Muscle of back (tissue), 13 donors: ENCODE results near the gene PAM16. TPM values are rescaled to one million over a fixed set of nuclear protein-coding genes. Genes with fewer than 3 reads are reported as not detected.
"Not testable (repeated sequence)": the region's sequence is repeated elsewhere in the genome, so short reads cannot be mapped to it uniquely, and the experiment has no call there.

Experiments
- DNase-seq, 3 donors: peaks; one replicate each; pipeline versions ENCODE4 v3.0.0 to v3.0.0-alpha.2; 2013
- long read RNA-seq, 9 donors: transcript quantifications; one replicate each; lab custom pipeline, GENCODE V29; 2026
- polyA plus RNA-seq, 10 donors: library from polyadenylated mRNA; unstranded; fragments of 120-200 nt; gene quantifications; one replicate each; pipeline ENCODE4 v1.2.1, GENCODE V29; 2013; ENCODE audit not compliant: insufficient read length in 10 of 10

PAM16 gene
- polyA plus RNA-seq = 10 to 100 TPM; 20.4 to 31.1 (median 22.2) TPM
- long read RNA-seq, donor 1, transcript PAM16-201 (5 exons, 587 nt) = major isoform, 17 of 23 reads
- long read RNA-seq, donor 1, partial matches to known transcripts = 0 of 23 reads
- long read RNA-seq, donor 1, other reads (novel, unspliced or antisense) = 0 of 23 reads
- long read RNA-seq, donor 2, transcript PAM16-201 (5 exons, 587 nt) = major isoform, 18 of 31 reads
- long read RNA-seq, donor 2, partial matches to known transcripts = 0 of 31 reads
- long read RNA-seq, donor 2, other reads (novel, unspliced or antisense) = 10 of 31 reads
- long read RNA-seq, donor 3 = 0 reads
- long read RNA-seq, donor 4, transcript PAM16-201 (5 exons, 587 nt) = major isoform, 21 of 47 reads
- long read RNA-seq, donor 4, partial matches to known transcripts = 11 of 47 reads
- long read RNA-seq, donor 4, other reads (novel, unspliced or antisense) = 13 of 47 reads
- long read RNA-seq, donor 5, transcript PAM16-201 (5 exons, 587 nt) = major isoform, 27 of 119 reads
- long read RNA-seq, donor 5, partial matches to known transcripts = 84 of 119 reads
- long read RNA-seq, donor 5, other reads (novel, unspliced or antisense) = 0 of 119 reads
- long read RNA-seq, donor 6, transcript PAM16-201 (5 exons, 587 nt) = major isoform, 12 of 14 reads
- long read RNA-seq, donor 6, partial matches to known transcripts = 0 of 14 reads
- long read RNA-seq, donor 6, other reads (novel, unspliced or antisense) = 0 of 14 reads
- long read RNA-seq, donor 7, transcript PAM16-201 (5 exons, 587 nt) = major isoform, 10 of 40 reads
- long read RNA-seq, donor 7, partial matches to known transcripts = 29 of 40 reads
- long read RNA-seq, donor 7, other reads (novel, unspliced or antisense) = 0 of 40 reads
- long read RNA-seq, donor 8, transcript PAM16-201 (5 exons, 587 nt) = major isoform, 5 of 52 reads
- long read RNA-seq, donor 8, partial matches to known transcripts = 47 of 52 reads
- long read RNA-seq, donor 8, other reads (novel, unspliced or antisense) = 0 of 52 reads
- long read RNA-seq, donor 9, partial matches to known transcripts = 5 of 9 reads
- long read RNA-seq, donor 9, other reads (novel, unspliced or antisense) = 0 of 9 reads

- DNase-seq = peak; percentile 95 to 98 (median 96)
Observed at GRCh38 chr16:4350787-4351659, at the start of gene PAM16. TSS of gene PAM16 (minus strand) at chr16:4351321. CDS start at chr16:4351234, 87 bp downstream.

DNA sequence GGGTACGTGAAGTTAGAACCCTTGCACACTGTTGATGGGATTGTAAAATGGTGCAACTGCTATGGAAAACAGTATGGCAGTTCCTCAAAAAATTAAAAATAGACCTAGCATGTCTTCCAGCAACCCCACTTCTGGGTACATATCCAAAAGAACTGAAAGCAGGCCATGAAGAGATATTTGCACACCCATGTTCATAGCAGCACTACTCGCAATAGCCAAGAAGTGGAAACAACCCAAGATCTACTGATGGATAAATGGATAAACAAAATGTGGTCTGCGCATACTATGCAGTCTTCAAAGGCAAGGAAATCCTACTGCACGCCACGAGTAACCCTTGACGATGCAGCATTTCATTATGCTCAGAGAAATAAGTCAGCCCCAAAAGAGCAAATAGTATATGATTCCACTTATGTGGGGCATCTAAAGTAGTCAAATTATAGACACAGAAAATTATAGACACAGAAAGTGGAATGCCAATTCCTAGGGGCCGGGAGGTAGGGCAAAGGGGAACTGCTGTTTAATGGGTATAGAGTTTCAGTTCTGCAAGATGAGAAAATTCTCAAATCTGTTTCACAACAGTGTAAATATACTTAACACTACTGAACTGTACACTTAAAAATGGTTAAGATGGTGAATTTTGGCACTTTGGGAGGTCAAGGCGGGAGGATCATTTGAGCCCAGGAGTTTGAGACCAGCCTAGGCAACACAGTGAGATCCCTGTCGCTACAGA, 48.0 kb upstream of the PAM16 start:
- DNase-seq = peak in 1 of 3 donors; percentile 19

GRCh38 chr16:4395055-4395726, 44.1 kb upstream of the PAM16 start:
- no peak for DNase-seq

DNA sequence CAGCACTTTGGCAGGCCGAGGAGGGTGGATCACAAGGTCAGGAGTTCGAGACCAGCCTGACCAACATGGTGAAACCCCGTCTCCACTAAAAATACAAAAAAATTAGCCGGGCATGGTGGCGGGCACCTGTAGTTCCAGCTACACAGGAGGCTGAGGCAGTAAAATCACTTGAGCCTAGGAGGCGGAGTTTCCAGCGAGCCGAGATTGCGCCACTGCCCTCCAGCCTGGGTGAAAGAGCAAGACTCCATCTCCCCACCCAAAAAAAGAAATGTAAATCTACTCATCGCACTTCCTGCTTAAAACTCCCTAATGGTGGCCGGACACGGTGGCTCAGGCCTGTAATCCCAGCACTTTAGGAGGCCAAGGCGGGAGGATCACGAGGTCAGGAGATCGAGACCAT, 42.7 kb upstream of the PAM16 start:
- DNase-seq = not testable (repeated sequence)

DNA sequence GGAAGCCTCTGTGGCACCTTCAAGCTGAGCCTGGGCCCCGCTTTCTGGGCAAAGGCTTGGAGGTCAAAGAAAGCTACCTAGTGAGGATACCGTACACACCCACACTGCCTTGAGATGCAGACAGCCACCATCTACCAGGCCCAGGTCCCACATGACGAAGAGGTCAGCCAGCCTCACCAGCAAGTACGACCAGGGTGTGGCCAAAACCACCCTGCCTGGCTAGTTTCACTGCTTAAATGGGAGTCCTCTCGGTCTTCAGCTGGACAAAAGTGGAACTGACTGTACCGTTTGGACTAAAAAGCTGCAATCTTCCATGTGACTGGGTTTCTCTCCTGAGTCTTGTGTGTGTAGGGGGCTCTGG, 42.1 kb upstream of the PAM16 start:
- peak in 1 of 3 donors; percentile 63 for DNase-seq

- peak in 2 of 3 donors; percentile 77 to 83 for DNase-seq
Observed at GRCh38 chr16:4392382-4393239, 41.5 kb upstream of the PAM16 start.

GRCh38 chr16:4391631-4392381, 40.7 kb upstream of the PAM16 start:
- peak in 1 of 3 donors; percentile 41 for DNase-seq

DNA sequence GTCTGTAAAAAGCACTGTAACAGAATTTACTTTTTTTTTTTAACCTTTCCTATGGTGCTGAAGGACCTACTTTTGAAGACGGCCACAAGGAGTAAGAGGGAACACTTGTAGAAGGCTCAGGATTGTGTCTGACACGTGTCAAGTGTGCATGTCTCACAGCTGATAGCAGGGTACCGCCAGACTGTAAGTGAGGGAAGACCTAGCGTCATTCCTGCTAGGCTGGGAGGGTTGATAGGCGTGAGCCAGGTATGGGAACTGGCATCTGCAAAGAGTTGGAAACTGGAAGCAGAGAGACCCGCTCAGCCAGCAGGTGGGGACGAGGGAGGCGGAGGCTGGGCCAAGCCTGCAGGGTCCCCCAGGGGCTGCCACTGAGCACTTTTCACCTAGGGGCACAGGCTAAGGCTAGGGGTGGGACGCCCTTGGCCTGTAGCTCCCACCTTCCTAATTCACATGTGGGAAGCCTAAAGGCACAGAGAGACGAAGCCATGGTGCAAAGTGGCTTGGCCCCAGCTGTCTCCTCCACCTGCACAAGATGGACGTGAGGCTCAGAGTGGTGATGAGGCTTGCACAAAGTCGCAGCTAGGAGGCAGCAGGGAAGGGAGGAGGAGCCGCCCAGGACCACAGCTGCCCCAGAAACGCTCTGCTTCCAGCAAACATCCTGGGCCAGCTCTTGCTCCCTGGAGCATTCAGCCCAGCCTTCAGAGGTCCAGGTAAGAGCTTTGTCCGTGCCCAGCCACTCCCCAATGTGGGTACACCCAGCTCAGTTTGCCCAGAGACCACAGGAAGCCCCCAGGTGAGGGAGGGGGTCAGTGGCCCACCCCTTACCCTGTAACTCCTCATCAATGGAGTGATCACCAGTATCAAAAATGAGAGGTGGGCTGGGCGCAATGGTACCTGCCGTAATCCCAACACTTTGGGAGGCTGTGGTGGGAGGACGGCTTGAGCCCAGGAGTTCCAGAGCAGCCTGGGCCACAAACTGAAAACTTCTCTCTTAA, 39.4 kb upstream of the PAM16 start:
- peak in 1 of 3 donors; percentile 16 for DNase-seq

DNA sequence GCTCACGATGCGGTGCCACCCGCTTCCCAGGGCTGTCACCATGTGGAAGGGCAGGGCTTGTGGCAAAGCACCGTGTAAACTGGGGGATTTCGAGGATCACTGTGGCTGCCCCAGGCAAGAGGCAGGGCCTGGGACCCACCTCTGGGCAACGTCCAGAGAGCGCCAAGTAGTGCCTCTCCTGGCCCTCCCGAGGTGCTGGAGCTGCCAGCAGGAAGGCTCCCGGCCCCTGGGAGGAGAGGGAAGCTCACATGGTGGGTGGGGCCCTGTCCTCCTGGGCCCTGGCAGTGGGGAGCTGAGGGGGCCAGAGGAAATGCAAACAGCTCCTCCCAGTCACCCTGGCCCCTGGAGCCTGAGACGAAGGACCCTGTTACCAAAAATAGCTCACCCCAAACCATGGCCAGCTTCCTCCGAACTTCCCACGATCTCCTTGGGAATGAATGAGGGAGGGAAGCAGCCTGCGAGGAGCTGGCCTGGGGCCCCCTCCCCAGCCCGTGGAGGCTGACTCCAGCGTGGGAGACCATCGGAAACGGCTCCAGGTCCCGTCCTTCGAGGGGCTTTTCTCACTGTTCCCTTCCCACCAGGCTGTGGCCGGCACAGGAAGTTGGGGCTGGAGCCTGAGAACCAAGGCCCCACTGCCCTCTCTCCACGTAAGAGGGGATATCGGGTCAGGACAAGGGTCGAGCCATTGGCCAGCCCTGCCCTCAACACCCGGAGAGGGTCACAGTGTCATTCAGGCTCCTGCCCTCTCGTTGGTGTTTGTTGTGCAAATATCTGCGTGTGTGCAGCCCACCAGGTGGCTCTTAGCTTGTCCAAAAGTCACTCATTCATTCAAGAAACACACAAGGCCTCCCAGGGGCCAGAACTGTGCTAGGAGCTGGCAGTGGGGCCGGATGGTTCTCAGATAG, 38.2 kb upstream of the PAM16 start:
- DNase-seq = peak in 1 of 3 donors; percentile 63

- peak in 1 of 3 donors; percentile 47 for DNase-seq
Observed at GRCh38 chr16:4388271-4389021, 37.3 kb upstream of the PAM16 start.

DNA sequence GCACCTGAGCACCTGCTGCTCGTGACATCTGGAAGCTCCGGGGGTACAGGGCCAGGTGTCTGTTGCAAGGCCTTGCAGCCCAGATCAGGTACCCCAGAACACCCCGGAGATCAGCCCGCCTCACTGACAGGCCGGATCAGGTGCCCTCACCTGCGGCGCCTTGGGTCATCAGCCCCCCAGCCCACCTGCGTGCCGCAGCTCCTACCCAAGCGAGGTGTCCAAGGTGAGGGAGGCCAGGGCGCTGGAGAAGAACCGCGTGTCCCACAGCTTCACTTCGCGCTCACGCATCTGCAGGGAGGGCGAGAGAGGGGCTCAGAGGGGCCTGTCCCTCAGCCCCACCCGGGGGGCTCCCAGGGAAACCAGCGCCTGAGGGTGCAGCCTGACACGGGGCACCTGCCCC, 36.7 kb upstream of the PAM16 start:
- peak in 1 of 3 donors; percentile 12 for DNase-seq

DNA sequence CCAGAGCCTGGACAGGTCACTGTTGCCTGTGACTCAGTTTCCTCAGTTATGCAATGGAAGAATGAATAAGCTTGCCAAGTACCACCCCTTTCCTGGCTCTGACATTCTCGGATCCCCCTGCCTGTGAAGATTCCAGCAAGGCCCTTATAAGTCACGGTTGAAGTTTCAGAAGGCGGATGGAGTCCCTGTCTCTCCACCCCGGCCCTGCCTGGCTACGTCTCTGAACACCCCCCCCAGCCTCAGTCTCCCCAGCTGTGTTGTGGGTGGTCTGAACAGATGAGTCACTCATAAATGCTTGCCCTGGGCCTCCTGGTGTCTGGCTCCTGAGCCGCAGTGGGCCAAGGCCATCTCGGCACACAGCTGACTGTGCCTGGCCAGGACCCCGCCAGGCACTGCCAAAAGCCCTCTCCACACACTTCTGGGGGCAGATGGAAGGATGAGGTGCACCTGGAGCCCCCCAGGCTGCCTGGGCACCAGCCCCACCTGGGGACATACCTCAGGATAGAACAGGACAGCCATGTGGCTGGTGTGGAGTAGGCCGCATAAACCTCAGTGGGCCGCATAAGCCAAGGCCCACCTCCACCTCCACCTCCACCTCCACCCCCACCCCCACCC, 35.9 kb upstream of the PAM16 start:
- peak in 1 of 3 donors; percentile 18 for DNase-seq

- peak in 1 of 3 donors; percentile 37 for DNase-seq
Observed at GRCh38 chr16:4386451-4386805, 35.3 kb upstream of the PAM16 start.

GRCh38 chr16:4385789-4386450, 34.8 kb upstream of the PAM16 start:
- no peak for DNase-seq
